Adrenal gland (tissue), 5 donors: Measurements from ENCODE around the gene MOCOS.

Experiments
- POLR2A ChIP-seq, 2 donors: fragments of 450-650 bp; IDR thresholded peaks; one replicate each; pipeline ENCODE4 v1.6.1; 2017; ENCODE audit warnings: antibody characterized with exemption in 2 of 2, mild to moderate bottlenecking in 2 of 2, moderate library complexity in 1 of 2
- TF ChIP-seq, protein P1 (sequence below), 6 experiments: fragments of 450-650 bp in 4 of 6; fragments of 200-600 bp in 2 of 6; sonication (generic) in 1 of 6; IDR thresholded peaks; 1 replicate in 5 of 6; 2 replicates in 1 of 6; pipeline versions ENCODE4 v1.5.1 to v1.8.0; 2016 to 2021; ENCODE audit warnings: antibody characterized with exemption in 6 of 6, mild to moderate bottlenecking in 2 of 6, moderate library complexity in 1 of 6
- donor health status: DM: no; HTN: no; CAD: no.

DNA sequence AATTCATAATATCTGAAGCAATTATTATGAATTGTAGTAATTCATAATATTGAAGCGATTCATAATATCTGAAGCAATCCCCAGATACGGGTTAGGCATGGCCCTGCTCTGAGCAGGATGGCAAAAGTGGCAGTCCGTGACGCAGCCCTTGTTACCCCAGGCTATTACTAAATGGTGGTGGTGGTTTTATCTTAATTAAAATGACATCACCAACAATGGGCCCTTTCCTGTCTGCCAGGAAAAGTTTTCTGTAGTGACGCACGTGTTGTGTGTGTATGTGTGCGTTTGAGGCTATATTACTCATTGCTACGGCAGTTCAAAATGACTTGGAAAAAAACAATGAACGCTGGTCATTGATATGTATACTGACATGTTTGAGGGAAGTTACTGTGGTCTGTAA lies 10.6 kb upstream of the MOCOS start:
- TF ChIP-seq, protein P1, sequence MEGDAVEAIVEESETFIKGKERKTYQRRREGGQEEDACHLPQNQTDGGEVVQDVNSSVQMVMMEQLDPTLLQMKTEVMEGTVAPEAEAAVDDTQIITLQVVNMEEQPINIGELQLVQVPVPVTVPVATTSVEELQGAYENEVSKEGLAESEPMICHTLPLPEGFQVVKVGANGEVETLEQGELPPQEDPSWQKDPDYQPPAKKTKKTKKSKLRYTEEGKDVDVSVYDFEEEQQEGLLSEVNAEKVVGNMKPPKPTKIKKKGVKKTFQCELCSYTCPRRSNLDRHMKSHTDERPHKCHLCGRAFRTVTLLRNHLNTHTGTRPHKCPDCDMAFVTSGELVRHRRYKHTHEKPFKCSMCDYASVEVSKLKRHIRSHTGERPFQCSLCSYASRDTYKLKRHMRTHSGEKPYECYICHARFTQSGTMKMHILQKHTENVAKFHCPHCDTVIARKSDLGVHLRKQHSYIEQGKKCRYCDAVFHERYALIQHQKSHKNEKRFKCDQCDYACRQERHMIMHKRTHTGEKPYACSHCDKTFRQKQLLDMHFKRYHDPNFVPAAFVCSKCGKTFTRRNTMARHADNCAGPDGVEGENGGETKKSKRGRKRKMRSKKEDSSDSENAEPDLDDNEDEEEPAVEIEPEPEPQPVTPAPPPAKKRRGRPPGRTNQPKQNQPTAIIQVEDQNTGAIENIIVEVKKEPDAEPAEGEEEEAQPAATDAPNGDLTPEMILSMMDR (IDR thresholded peaks at IDR 0.05): no peak
- TF ChIP-seq POLR2A (IDR thresholded peaks at IDR 0.05): no peak
